GM20431 (cell line): ENCODE data around the gene OXT.

ENCODE experiments used
- in situ Hi-C: fragments of 300-500 bp; cut with MseI, MboI; formaldehyde crosslinking; loops from one replicate; pipeline ENCODE4 v1.15.0; 2020; ENCODE audit warnings: low sequenced_read_pairs; ENCODE audit not compliant: unreplicated experiment

OXT gene

GRCh38 chr20:3082955-3083952 lies 11.8 kb downstream of the OXT start:
- in situ Hi-C loops: no loop called here

GRCh38 chr20:3084283-3084985 lies 13.0 kb downstream of the OXT start, which contains the start of gene AVP:
Gene AVP, minus strand, starts transcription at chr20:3084724. Its CDS starts 50 bp downstream, at chr20:3084674.
- in situ Hi-C loops: no loop called here

- in situ Hi-C loops: no loop called here
These were observed 13.6 kb downstream of the OXT start for GRCh38 chr20:3084986-3085360.

DNA sequence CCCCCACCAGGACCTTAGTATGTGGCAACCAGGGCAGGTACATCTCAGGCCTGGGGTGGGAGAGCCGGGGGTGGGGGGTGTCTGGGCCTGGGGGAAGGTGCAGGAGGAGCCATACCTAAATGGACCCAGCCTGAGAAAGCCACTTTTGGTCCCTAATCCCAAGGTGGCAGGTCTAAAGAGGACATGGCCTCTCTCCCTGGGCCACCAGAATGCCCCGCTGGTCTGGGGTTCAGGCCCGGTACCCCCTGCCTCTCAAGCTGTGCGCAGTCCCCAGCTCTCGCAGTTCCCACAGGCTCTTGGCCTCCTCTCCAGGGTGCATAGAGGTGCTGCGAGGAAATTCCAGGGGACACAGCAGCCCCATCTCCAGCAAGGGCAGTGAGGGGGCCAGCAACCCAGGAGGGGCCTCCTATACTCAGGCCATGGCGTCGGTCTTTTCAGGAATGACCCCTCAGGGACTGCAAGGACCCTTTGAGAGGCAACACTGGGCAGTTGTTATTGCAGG lies 14.2 kb downstream of the OXT start:
- in situ Hi-C loops: no loop called here

DNA sequence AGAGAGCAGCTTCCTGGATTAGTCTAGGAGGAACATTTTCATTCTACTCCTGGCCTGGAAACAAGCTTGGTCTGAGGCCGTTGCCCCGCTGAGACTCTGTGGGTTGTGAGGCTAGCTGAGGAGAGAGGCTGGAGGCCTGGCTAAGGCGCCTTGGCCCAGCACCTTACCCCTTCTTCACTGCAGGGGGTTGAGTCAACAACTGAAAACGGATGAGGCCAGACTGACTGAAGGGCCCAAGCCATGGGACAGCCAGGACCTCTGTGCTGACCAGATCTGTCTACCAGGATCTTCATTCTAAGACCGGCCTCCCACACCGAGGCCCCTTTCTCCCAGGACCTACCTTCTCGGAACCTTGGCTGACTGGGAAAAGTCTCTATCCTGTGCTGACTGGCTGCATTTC lies 16.6 kb downstream of the OXT start:
- in situ Hi-C loops: no loop called here

DNA sequence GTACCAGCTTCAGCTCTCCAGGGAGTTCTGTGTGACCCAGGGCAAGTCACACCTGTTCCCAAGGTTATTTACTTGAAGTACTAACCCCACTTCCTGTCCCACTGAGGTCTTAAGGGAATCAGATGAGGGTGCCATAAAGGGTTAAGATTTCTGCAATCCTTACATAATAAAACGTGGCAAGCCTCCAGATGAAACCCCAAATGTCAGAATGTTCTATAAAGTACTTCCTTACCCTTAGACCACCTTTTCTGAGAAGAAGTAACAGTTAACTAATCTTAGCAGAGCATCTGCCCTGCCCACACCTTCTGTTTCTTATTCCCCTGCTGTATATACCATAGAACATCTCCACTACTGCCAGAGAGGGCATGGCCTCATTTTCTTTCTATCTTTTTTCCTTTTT lies 19.1 kb downstream of the OXT start:
- in situ Hi-C loops: no loop called here

GRCh38 chr20:3092611-3093379 lies 21.4 kb downstream of the OXT start:
- in situ Hi-C loops: no loop called here

- in situ Hi-C loops: no loop called here
These were observed 22.5 kb downstream of the OXT start for GRCh38 chr20:3093861-3094361.

- in situ Hi-C loops: no loop called here
These were observed 23.6 kb downstream of the OXT start for GRCh38 chr20:3094848-3095629.

DNA sequence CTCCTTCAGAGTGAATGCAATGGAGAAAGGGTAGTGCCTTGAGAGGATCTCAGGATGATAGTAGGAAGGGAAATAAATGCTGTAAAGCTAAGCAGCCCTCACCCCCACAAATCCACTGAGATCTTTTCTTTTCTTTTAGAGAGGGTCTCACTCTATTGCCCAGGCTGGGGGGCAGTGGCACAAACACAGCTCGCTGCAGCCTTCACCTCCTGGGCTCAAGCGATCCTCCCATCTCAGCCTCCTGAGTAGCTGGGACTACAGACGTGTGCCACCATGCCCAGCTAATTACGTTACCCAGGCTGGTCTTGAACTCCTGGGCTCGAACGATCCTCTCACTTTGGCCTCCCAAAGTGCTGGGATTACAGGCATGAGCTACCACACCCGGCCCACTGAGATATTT lies 29.1 kb downstream of the OXT start:
- in situ Hi-C loops: no loop called here

DNA sequence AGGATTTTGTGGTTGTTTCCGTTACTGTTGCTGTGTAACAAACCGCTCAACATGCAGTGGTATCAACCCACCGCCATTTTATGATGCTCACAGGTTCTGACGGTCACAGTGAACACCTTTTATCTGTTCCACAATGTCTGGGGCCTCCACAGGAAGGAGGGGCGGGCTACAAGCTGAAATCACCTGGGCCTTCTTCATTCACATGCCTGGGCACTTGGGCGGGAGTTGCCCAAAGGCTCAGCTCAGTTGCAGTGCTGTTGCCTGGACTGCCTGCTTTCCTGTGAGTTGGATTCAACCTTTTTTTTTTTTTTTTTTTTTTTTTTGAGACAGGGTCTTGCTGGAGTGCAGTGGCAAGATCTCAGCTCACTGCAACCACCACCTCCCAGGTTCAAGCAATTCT lies 29.8 kb downstream of the OXT start:
- in situ Hi-C loops: no loop called here

DNA sequence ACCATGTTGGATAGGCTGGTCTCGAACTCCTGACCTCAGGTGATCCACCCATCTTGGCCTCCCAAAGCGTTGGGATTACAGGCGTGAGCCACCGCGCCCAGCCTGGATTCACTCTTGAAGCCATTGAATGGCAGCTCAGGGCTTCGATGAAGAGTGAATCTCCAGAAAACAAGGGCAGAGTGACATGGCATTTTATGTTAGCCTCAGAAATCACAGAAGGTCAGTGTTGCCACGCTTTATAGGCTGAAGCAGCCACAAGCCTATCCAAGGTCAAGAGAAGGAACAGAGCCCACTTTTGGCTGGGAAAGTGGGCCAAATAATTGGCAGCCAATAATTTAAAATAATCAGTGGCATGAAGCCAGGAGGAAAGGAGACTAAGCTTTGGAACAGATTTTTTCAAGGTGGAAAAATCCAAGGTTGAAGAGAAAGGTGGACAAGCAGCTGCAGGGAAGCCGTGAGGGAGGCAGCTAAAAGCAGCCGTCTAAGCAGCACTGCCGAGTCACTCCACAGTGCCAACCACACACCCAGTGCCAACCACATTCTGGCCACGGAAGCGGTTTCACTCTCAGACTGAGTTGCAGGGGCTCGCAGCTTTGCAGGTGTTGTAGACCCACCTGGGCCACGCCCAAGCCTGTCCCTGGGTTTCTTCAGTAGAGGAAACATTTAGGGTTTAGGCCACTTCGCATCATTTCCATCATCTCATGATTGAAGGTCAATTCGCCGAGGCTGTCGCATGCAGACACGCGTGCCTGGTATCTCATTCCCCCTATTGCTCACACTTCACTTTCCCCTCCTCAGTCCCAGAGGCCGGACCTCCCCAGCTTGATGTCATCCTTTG lies 30.5 kb downstream of the OXT start:
- in situ Hi-C loops: no loop called here

DNA sequence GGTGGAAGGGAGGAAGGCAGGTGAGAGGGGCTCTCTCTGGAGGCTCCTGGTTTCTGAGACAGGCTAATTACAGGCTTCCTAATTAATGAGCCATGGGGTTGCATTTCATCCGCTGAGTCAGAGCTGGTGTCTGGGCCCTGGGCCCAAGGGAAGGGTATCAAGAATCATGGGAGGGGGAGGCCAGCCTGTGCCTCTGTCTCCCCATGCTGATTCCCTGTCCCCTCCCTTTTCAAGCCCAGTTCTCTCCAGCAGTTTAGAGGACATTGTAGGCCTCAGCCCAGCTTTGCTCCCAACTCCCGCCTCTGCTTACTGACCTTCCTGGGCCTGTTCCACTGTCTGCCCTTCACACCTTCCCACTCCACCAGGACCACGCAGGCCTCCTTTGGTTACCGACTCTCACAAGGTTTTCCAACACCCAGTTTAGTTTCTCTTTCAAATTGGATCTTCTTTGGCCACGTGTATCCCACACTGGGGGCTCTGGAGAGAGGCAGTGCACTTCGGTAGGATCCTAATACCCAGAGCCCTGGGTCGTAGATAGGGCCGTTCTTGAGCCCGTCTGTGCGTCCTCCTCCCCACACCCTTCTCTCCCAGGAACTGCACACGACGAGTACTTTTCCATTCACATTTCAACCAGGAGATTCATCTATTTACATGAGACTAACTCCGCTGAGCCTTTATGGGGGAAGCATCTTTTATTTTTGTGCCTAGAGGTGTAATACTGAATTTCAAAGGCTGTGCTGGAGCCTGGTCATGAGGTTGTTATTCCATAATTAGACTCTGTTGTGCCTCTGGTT lies 31.4 kb downstream of the OXT start:
- in situ Hi-C loops: no loop called here

DNA sequence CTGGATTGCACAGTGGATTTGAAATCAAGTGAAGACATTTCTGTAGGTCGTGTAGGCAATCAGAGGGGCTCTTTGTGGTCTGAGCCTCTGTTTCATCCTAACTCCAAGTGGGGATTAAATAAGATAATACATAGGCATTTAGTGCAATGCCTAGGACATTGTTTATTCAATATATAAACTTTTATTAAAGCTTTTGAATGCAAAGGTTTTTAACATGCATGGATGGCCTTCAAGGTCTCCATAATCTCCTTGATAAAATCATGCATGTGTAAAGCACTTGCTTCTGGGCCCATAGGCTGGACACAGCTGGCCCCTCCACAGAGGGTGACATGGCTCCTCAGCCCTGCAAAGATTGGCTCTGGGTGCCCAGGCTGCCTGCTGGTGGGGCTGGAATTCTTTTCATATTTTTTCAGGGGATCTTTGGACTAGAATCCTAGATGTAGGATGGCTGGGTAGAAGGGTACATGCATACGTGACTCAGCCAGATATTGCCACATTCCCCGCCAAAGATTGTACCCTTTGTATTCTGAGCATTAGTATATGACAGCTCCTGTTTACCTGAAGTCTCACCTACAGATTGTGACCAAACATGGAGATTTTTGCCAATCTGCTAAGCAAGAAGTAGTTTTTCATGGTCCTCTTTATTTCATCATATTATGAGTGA lies 32.1 kb downstream of the OXT start:
- in situ Hi-C loops: no loop called here

- in situ Hi-C loops: no loop called here
These were observed 34.1 kb downstream of the OXT start for GRCh38 chr20:3105256-3106137.

GRCh38 chr20:3106185-3106584 lies 34.8 kb downstream of the OXT start:
- in situ Hi-C loops: no loop called here
